ENCODE results near the gene CST3.
A peak's percentile ranks its signal among the peaks of the same experiment; 100 is the strongest.
"Not testable (repeated sequence)": the region's sequence is repeated elsewhere in the genome, so short reads cannot be mapped to it uniquely, and the experiment has no call there.

The CST3 gene

DNA sequence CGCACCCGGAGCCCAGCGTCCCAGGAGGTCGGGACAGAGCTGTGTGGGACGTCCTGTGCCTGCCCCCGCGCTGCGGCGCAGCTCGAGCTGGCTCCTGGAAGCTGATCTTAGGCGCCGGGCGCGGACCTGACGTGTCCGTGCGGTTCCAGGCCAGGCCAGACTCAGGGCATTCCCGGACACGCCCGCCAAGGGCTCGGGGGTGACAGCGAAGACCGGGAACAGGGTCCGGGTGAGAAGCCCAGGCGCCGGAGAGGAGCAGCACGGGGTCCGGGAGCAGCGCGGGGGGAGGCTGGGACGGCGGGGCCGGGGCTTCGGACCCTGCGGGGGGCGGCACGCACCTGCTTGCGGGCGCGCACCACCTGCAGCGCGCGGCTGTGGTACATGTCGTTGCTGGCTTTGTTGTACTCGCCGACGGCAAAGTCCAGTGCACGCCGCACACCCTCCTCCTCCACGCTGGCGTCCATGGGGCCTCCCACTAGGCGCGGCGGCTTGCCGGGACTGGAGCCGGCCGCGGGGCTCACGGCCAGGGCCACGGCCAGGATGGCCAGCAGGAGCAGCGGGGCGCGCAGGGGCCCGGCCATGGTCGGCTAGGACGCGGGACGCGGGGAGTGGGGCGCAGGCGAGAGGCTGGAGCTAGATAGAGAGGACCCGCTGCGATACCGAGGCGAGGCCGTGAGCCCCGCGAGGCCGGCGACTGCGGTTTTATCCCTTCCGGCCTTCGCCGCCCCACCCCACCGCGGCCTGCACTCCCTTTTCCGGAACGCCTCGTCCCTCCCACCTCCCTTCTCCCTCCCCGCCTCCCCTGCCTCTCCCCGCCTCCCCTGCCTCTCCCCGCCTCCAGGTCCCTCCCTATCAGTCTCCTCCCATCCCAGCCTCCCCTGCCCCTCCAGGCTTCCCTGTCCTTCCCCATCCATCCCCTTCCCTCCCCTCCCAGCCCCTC lies at the start of gene CST3:
TSS of gene CST3 (minus strand) at position 674 of the 940 bp plus-strand sequence. CDS start at position 581, 93 bp downstream.
- DNase-seq, result peak; percentile 10

- DNase-seq, result no peak
These were observed 48.4 kb upstream of the CST3 start for GRCh38 chr20:23686046-23686750.

- not testable (repeated sequence) for DNase-seq
These were observed 47.8 kb upstream of the CST3 start for GRCh38 chr20:23685529-23685896.

DNA sequence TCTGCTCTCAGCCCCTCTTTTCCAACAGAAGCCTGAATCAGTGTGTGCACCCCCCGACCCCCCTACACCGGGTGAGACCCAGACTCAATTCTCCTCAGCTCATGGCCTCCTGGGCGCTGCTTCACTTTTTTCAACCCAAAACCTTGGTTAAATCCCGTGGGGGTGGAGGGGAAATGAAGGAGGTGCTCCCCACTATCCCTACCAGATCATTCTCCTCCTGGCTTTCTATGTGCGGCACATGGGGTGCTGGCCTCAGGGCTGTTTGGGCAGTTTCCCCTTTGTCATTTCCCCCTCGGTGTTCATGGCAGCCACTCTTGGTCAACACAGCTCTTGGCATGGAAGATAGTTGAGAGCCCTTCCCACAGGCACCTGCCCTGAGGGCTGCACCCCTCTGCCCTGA lies 46.5 kb upstream of the CST3 start:
- DNase-seq, result no peak

- DNase-seq, result no peak
These were observed 46.1 kb upstream of the CST3 start for GRCh38 chr20:23683807-23684206.

GRCh38 chr20:23683281-23683680 lies 45.5 kb upstream of the CST3 start:
- no peak for DNase-seq

DNA sequence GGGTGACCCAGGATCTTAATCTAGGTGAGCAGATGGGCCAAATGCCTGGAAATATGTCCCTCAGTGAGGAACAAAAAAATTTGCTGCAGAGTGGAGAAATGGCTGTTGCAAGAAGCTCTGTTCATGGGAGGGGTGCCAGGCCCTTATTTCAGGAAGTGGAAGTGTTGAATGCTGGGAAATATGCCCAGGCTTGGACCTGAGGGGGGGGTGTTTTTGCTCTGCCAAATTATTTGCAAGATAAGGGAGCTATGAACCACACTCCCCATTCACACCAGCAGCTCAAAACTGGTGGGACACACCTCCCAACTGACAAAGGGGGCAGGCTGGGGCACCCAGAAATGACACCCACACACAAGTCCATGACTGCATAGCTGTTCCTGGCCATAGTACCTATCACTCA lies 42.4 kb upstream of the CST3 start:
- no peak for DNase-seq

- DNase-seq, result no peak
These were observed 41.7 kb upstream of the CST3 start for GRCh38 chr20:23679133-23680092.

GRCh38 chr20:23673209-23673608 lies 35.5 kb upstream of the CST3 start:
- DNase-seq, result no peak

GRCh38 chr20:23672158-23672557 lies 34.4 kb upstream of the CST3 start:
- no peak for DNase-seq

DNA sequence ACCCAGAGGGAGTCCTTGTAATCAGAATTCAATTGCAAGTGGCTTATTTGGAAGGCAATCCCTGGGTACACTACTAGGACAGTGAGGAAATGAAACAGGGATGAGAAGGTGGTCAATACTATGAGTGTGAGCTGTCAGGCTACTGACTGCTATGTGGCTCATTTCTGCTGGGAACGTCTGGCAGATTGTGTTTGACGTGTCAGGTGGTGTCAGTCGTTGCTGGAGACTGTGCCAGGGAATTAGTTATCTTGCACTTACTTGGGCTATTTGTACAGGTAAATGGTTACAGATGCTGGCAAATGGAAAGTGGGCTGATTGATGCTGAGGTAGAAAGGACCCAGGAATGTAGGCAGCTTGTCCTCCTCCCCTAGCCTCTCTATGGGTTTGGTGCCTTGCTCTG lies 33.7 kb upstream of the CST3 start:
- no peak for DNase-seq

DNA sequence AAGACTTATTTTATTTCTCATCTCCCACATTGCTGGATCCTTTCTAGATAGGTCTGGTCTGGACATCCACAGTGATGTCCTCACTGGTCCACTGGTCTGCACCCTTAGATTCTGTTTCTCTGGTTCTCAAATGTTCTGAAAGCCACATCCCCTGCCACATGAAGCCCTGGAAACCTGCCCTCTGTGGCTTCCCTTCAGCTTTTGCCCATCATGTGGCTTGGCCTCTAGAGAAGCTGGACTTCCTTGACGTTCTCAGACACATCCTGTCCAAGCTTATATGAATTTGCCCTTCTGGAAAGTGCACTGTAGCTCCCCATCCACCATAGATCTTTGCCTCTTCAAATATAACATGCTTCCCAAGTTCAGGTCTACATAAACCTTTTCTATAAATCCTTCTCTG lies 32.6 kb upstream of the CST3 start:
- DNase-seq, result no peak

GRCh38 chr20:23669866-23670265 lies 32.1 kb upstream of the CST3 start:
- no peak for DNase-seq

DNA sequence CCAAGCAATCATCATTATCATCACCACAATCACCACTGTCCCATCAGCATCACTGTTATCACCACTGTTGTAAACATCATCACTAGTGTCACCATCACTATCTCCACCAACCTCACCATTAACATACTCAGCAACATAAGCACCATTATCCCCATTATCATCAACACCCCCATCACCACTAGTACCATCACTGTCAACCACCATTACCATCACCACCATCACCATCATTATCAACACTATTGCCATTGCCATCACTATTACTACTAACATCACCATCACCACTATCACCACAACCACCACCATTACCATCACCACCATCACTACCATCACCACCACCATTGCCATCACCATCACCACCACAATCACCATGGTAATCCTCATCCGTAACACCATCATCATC lies 31.6 kb upstream of the CST3 start:
- DNase-seq, result no peak

DNA sequence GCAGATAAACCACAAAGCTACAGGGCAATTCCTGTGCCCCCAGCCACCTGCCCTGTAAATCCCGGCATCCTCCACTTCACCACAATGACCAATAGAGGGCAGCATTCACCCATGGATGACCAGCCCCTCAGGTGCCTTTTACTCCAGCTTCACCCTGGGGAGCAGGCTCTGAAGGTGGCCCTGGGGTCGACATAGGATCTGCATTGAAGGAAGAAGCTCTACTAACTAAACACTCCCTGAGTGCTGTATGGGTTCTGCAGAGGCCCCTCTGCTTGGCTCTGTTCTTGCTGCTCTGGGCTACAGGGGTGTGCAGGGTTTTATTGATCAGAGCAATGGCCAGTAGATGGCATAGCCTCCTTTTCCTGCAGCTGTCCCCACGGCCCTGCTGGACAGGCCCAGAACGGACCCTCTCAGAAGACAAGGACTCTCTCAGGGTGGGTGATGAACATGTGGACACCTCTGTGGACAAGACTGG lies 30.8 kb upstream of the CST3 start:
- DNase-seq, result peak; percentile 36

DNA sequence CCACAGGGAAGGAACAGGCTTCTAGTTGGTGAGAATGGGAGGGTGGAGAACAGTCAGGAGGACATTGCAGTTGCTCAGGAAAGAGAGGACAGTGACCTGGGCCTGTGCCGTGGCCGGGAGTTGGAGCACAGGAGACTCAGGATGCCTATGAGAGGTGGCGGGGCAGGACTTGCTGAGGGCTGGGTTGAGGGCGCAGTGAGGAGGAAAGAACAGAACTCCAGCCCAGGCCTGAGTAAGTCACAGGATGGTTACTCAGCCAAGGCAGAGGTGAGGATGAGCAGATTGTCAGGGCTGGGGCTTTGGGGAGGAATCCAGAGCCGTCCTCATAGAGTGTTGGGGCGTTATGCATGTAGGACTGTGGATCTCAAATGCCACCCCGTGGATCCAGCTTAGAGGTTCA lies 29.9 kb upstream of the CST3 start:
- no peak for DNase-seq

DNA sequence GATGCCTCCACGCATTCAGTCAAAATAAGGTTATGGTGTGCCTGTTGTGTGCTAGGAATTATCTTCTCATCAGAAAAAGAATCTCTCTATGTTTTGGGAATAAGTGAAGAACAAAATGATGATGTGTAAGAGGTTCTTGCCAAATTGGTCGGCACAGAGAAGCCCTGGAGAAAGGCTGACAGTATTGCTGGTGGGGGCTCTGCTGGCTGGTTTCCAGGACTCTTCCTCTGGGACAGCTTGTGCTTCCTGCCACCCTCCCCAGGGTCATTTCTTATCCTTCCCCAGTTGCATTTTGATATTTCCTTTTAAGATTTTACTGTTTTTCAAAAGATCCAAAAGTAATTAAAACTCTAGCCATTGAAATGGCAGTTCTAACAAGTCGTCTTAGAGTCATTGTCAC lies 28.9 kb upstream of the CST3 start:
- no peak for DNase-seq

DNA sequence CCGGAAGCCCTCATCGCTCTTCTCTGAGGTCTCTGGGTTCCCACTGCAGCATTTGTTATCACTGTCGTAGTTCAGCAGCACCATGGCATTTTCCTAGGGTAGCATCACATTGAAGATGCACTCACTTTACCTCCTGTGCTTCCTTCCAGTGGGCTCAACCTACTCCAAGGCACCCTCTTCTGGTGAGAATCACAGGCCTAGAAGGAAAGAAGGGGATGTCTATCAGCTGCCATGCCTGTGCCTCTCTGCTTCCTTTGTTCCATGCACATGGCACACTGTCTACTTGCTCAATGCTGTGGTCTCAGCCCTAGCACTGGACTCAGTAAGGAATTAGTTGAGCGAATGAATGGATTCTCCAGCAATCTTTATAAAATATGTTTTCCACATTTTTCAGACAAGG lies 28.4 kb upstream of the CST3 start:
- DNase-seq, result no peak

DNA sequence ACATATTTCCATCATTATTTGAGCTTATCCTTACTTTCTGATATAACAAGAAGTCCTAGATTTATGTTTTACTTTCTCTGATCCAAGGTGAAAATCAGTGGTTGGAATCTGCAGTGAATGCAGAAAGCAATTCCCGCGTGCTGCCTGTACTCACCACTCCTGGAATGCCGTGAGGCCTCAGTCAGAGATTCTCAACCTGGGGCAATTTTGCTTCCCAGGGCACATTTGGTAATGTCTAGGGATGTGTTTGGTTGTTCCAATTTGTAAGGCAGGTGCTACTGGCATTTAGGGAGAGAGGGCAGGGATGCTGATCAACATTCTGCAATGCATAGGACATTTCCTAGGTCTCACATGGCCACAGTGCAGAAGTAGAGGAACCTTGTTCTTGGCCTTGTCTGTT lies 27.2 kb upstream of the CST3 start:
- DNase-seq, result no peak

- not testable (repeated sequence) for DNase-seq
These were observed 26.3 kb upstream of the CST3 start for GRCh38 chr20:23664046-23664445.

GRCh38 chr20:23663180-23663579 lies 25.4 kb upstream of the CST3 start:
- DNase-seq, result no peak

DNA sequence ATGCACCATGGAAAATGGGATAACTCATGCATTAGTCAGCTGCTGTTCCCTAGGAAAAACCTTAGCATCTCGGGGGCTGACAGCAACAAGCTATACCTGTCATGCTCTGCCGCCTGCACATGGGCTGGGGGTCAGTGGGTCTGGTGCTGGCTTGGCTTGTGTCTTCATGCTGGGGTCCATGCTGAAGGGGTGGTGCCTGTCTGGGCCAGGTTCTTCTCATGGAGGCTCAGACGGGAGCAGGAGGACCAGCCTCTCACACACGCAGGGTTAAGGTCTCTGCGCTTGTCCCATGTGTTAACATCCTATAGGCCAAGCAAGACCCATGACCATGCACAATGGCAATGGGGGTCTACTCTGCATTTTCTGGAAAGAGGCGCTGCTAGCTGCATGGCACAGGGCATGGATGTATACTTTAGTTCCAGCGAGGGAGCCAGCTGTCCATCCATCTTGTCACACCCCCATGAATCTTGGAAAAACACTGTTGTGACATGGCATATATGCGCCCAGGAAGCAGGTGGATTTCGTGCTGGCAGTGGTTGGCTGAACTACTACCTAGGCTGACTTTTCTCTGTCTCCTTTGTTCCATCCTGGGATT lies 24.6 kb upstream of the CST3 start:
- DNase-seq, result no peak
